SK-N-SH treated with all-trans-retinoic acid at 6 μM for 48 hours (cell line): Measurements from ENCODE around the gene FAM118A.
"Not testable (repeated sequence)": the region's sequence is repeated elsewhere in the genome, so short reads cannot be mapped to it uniquely, and the experiment has no call there.

ENCODE experiments used
- ATAC-seq: fragments of 200-7000 bp; cut with Tn5 transposase; 3 replicates; pipeline ENCODE4 v1.9.1; 2020; ENCODE audit warnings: mild to moderate bottlenecking, moderate library complexity
- ARNTL ChIP-seq: fragments of 450-650 bp; formaldehyde crosslinking; IDR thresholded peaks from 2 replicates; pipeline ENCODE4 v1.5.0; 2020; ENCODE audit warnings: low read depth, mild to moderate bottlenecking, moderate library complexity, borderline replicate concordance
- CSDC2 ChIP-seq: fragments of 250-450 bp; sonication (Bioruptor Pico); IDR thresholded peaks from 2 replicates; pipeline ENCODE4 v1.5.0; 2020; ENCODE audit warnings: mild to moderate bottlenecking, moderate library complexity
- CSRNP3 ChIP-seq: fragments of 250-450 bp; sonication (Bioruptor Pico); IDR thresholded peaks from 2 replicates; pipeline ENCODE4 v1.5.1; 2021; ENCODE audit warnings: mild to moderate bottlenecking, moderate library complexity
- ESRRG ChIP-seq: fragments of 250-450 bp; sonication (Bioruptor Pico); IDR thresholded peaks from 2 replicates; pipeline ENCODE4 v1.6.1; 2021; ENCODE audit warnings: mild to moderate bottlenecking
- GLIS3 ChIP-seq: fragments of 250-450 bp; sonication (Bioruptor Pico); IDR thresholded peaks from 2 replicates; pipeline ENCODE4 v1.5.0; 2020; ENCODE audit warnings: mild to moderate bottlenecking, moderate library complexity
- ISL1 ChIP-seq: fragments of 250-450 bp; sonication (Bioruptor Pico); IDR thresholded peaks from 2 replicates; pipeline ENCODE4 v2.1.2; 2022; ENCODE audit warnings: mild to moderate bottlenecking, moderate library complexity
- OSR1 ChIP-seq: fragments of 250-450 bp; sonication (Bioruptor Pico); IDR thresholded peaks from 2 replicates; pipeline ENCODE4 v1.8.0; 2022; ENCODE audit warnings: moderate library complexity, mild to moderate bottlenecking, inconsistent platforms
- RARB ChIP-seq: fragments of 250-450 bp; sonication (Bioruptor Pico); IDR thresholded peaks from 2 replicates; pipeline ENCODE4 v1.8.0; 2021; ENCODE audit warnings: mild to moderate bottlenecking, moderate library complexity
- SNAI2 ChIP-seq: fragments of 250-450 bp; sonication (Bioruptor Pico); IDR thresholded peaks from 2 replicates; pipeline ENCODE4 v1.5.0; 2020; ENCODE audit warnings: mild to moderate bottlenecking, moderate library complexity
- TCF4 ChIP-seq: fragments of 250-450 bp; sonication (Bioruptor Pico); IDR thresholded peaks from 2 replicates; pipeline ENCODE4 v1.8.0; 2021; ENCODE audit warnings: mild to moderate bottlenecking, moderate library complexity, borderline replicate concordance
- TOX ChIP-seq: fragments of 250-450 bp; sonication (Bioruptor Pico); IDR thresholded peaks from 2 replicates; pipeline ENCODE4 v1.8.0; 2021; ENCODE audit warnings: mild to moderate bottlenecking, moderate library complexity, borderline replicate concordance
- TSHZ2 ChIP-seq: fragments of 250-450 bp; sonication (Bioruptor Pico); IDR thresholded peaks from 2 replicates; pipeline ENCODE4 v1.5.0; 2020; ENCODE audit warnings: mild to moderate bottlenecking, moderate library complexity
- ZC3H10 ChIP-seq: fragments of 250-450 bp; sonication (Bioruptor Pico); IDR thresholded peaks from 2 replicates; pipeline ENCODE4 v1.5.1; 2021; ENCODE audit warnings: mild to moderate bottlenecking, moderate library complexity
- ZFP3 ChIP-seq: fragments of 250-450 bp; sonication (Bioruptor Pico); IDR thresholded peaks from 2 replicates; pipeline ENCODE4 v1.5.0; 2020; ENCODE audit warnings: mild to moderate bottlenecking, moderate library complexity
- ZFP30 ChIP-seq: fragments of 450-650 bp; formaldehyde crosslinking; IDR thresholded peaks from 2 replicates; pipeline ENCODE4 v1.5.0; 2022; ENCODE audit warnings: mild to moderate bottlenecking, moderate library complexity
- ZNF70 ChIP-seq: fragments of 450-650 bp; formaldehyde crosslinking; IDR thresholded peaks from 2 replicates; pipeline ENCODE4 v1.5.0; 2020; ENCODE audit warnings: mild to moderate bottlenecking, moderate library complexity
- ZNF8 ChIP-seq: fragments of 450-650 bp; formaldehyde crosslinking; IDR thresholded peaks from 2 replicates; pipeline ENCODE4 v1.5.0; 2020; ENCODE audit warnings: mild to moderate bottlenecking, moderate library complexity
- TF ChIP-seq, protein P1 (sequence below): fragments of 250-450 bp; sonication (Bioruptor Pico); IDR thresholded peaks from 2 replicates; pipeline ENCODE4 v1.8.0; 2021; ENCODE audit warnings: low read depth, mild to moderate bottlenecking, moderate library complexity, borderline replicate concordance
- TF ChIP-seq, protein P2 (sequence below): fragments of 250-450 bp; sonication (Bioruptor Pico); IDR thresholded peaks from 2 replicates; pipeline ENCODE4 v1.5.1; 2020; ENCODE audit warnings: low read depth, mild to moderate bottlenecking, moderate library complexity

The FAM118A gene

GRCh38 chr22:45309422-45310227 is at the start of gene FAM118A:
FAM118A (plus strand) TSS chr22:45309934; CDS start chr22:45322380, 12,446 bp downstream.
- ATAC-seq, result peak; percentile 91
- TF ChIP-seq ZNF70 (peak; percentile 13; the same call in 1 of the 2 replicates), SNAI2 (CRISPR knock-in tag) (no peak), ARNTL (CRISPR knock-in tag) (no peak), ESRRG (no peak), ZFP3 (CRISPR knock-in tag) (no peak), TSHZ2 (CRISPR knock-in tag) (0 out of 2 replicates have a peak, but pooled peaks have one; percentile 20), CSRNP3 (CRISPR knock-in tag) (no peak), ZFP30 (CRISPR knock-in tag) (no peak), TOX (CRISPR knock-in tag) (no peak), ZNF8 (CRISPR knock-in tag) (no peak)
- TF ChIP-seq, protein P1, sequence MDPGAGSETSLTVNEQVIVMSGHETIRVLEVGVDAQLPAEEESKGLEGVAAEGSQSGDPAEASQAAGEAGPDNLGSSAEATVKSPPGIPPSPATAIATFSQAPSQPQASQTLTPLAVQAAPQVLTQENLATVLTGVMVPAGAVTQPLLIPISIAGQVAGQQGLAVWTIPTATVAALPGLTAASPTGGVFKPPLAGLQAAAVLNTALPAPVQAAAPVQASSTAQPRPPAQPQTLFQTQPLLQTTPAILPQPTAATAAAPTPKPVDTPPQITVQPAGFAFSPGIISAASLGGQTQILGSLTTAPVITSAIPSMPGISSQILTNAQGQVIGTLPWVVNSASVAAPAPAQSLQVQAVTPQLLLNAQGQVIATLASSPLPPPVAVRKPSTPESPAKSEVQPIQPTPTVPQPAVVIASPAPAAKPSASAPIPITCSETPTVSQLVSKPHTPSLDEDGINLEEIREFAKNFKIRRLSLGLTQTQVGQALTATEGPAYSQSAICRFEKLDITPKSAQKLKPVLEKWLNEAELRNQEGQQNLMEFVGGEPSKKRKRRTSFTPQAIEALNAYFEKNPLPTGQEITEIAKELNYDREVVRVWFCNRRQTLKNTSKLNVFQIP (CRISPR knock-in tag), result no peak
- TF ChIP-seq, all 23 proteins: peak for 2

DNA sequence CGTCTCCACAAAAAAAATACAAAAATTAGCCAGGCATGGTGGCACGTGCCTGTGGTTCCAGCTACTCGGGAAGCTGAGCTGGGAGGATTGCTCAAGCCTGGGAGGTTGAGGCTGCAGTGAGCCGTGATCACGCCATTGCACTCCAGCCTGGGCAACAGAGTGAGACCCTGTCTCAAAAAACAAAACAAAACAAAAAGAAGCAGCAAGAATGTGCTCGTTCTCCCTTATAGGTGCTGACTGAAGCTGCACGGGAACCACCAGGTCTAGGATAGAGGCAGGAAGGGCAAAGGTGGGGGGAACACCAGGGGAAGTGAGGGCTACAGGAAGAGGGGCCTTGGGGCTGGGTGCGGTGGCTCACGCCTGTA is 49.4 kb upstream of the FAM118A start:
- ATAC-seq, result not testable (repeated sequence)

GRCh38 chr22:45261407-45262088 is 48.2 kb upstream of the FAM118A start:
- no peak for ATAC-seq
- TF ChIP-seq ZFP30 (CRISPR knock-in tag) (no peak), ESRRG (no peak), SNAI2 (CRISPR knock-in tag) (no peak)

DNA sequence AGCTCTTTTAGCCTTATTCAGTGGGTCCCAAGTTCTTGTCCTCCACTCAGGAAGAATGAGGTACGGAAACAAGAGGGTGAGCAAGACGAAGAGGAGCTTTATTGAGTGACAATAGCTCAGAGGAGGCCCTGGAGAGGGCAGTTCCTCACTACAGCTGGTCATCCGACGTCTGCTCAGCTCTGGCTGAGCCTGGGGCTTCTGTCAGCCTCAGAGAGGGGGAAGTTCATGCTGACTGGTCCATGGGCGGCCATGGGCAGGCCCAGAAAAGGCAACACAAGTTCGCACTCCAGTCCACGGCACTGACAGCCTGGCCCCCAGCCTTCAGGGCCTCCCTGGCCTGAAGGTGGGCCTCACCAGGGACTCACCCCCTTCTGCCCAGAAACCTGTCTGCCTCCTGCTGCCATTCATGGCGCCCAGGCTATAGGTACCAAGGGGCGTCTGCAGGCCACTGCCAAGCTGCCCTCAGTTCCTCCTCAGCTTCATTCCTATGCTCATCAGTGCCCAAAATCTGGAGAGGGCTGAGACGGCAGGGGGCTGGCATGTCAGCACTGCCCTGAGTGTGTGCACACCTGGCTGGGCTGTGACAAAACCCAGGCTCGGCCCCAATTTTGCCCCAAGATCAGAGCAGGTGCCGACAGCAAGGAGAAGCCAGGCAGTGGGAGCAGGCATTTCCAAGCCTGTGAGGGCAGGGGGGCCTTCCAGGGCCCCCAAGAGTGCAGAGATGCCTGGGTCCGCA is 47.4 kb upstream of the FAM118A start:
- no peak for ATAC-seq
- TF ChIP-seq ISL1 (CRISPR knock-in tag) (no peak), OSR1 (no peak), GLIS3 (no peak), TCF4 (CRISPR knock-in tag) (no peak), ZFP30 (CRISPR knock-in tag) (no peak), ZC3H10 (CRISPR knock-in tag) (no peak), TSHZ2 (CRISPR knock-in tag) (no peak), CSDC2 (CRISPR knock-in tag) (no peak), ZFP3 (CRISPR knock-in tag) (no peak), RARB (CRISPR knock-in tag) (no peak), ZNF8 (CRISPR knock-in tag) (no peak), SNAI2 (CRISPR knock-in tag) (no peak)
- TF ChIP-seq, protein P2, sequence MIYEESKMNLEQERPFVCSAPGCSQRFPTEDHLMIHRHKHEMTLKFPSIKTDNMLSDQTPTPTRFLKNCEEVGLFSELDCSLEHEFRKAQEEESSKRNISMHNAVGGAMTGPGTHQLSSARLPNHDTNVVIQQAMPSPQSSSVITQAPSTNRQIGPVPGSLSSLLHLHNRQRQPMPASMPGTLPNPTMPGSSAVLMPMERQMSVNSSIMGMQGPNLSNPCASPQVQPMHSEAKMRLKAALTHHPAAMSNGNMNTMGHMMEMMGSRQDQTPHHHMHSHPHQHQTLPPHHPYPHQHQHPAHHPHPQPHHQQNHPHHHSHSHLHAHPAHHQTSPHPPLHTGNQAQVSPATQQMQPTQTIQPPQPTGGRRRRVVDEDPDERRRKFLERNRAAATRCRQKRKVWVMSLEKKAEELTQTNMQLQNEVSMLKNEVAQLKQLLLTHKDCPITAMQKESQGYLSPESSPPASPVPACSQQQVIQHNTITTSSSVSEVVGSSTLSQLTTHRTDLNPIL (CRISPR knock-in tag), result no peak
- TF ChIP-seq, protein P1 (CRISPR knock-in tag), result no peak
